PFSK-1 (cell line): ENCODE data around the gene ACSF2.

Experiments
- FOXP2 ChIP-seq: optimal IDR thresholded peaks from 2 replicates; pipeline ENCODE3; 2011; ENCODE audit warnings: borderline replicate concordance, control low read depth, inconsistent platforms; ENCODE audit not compliant: insufficient read depth; ENCODE audit errors: extremely low read length, extremely low read depth
- POLR2AphosphoS5 ChIP-seq: IDR thresholded peaks from 2 replicates; pipeline ENCODE4 v1.6.1; 2012; ENCODE audit warnings: low read depth, mild to moderate bottlenecking, control low read depth, low read length, moderate library complexity
- SIN3A ChIP-seq: IDR thresholded peaks from 2 replicates; pipeline ENCODE4 v1.6.1; 2012; ENCODE audit warnings: mild to moderate bottlenecking, low read length, moderate library complexity, borderline replicate concordance; ENCODE audit not compliant: insufficient read depth
- TF ChIP-seq, protein P1 (sequence below), 2 experiments: IDR thresholded peaks; 2 replicates each; pipeline versions ENCODE4 v1.6.1 to v1.8.0; 2011 to 2012; ENCODE audit warnings: low read depth in 2 of 2, low read length in 2 of 2, control low read depth in 1 of 2, inconsistent platforms in 1 of 2, mild to moderate bottlenecking in 1 of 2, moderate library complexity in 1 of 2; ENCODE audit not compliant: insufficient read depth in 1 of 2

DNA sequence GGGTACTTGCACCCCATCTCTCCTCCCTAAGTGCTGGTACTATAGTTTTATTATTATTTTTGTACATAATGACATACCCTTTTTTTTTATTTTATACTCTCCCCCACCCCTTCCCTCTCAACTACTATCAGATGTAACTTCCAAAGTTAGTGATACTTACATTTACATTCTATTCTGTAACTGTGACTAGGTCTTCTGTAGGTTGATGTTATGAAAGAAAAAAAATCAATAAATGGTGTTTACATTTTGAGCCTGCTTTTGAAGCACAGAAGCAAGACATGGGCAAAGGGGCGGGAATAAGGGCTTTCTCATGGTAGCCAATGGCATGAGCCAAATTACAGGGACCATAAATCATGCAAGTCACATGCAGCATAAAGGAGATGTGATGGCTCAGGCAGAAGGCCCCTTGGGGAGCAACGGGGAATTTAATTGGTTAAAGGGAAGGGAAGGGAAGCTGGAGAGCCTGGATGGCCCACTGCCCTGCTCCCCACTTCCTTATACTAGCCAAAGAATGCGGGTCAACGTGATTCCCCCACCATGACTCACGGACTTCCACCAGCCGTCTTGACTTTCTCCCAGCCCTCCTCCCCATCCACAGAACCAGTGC lies 2.4 kb upstream of the ACSF2 start:
- no peak for TF ChIP-seq POLR2AphosphoS5
- TF ChIP-seq, protein P1, sequence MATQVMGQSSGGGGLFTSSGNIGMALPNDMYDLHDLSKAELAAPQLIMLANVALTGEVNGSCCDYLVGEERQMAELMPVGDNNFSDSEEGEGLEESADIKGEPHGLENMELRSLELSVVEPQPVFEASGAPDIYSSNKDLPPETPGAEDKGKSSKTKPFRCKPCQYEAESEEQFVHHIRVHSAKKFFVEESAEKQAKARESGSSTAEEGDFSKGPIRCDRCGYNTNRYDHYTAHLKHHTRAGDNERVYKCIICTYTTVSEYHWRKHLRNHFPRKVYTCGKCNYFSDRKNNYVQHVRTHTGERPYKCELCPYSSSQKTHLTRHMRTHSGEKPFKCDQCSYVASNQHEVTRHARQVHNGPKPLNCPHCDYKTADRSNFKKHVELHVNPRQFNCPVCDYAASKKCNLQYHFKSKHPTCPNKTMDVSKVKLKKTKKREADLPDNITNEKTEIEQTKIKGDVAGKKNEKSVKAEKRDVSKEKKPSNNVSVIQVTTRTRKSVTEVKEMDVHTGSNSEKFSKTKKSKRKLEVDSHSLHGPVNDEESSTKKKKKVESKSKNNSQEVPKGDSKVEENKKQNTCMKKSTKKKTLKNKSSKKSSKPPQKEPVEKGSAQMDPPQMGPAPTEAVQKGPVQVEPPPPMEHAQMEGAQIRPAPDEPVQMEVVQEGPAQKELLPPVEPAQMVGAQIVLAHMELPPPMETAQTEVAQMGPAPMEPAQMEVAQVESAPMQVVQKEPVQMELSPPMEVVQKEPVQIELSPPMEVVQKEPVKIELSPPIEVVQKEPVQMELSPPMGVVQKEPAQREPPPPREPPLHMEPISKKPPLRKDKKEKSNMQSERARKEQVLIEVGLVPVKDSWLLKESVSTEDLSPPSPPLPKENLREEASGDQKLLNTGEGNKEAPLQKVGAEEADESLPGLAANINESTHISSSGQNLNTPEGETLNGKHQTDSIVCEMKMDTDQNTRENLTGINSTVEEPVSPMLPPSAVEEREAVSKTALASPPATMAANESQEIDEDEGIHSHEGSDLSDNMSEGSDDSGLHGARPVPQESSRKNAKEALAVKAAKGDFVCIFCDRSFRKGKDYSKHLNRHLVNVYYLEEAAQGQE (IDR thresholded peaks at IDR 0.05; ENCODE audit: insufficient read depth in 1 of 2, low read depth in 2 of 2, low read length in 2 of 2), result no peak
- no peak for TF ChIP-seq SIN3A
- TF ChIP-seq FOXP2, result no peak
